Vagina (tissue), 2 donors: ENCODE results near the gene CCDC81.

ENCODE experiments used
- POLR2A ChIP-seq, 2 donors: fragments of 450-650 bp; IDR thresholded peaks; one replicate each; pipeline ENCODE4 v1.6.1; 2017; ENCODE audit warnings: antibody characterized with exemption in 2 of 2, mild to moderate bottlenecking in 2 of 2, moderate library complexity in 2 of 2
- TF ChIP-seq, protein P1 (sequence below), 3 experiments: fragments of 450-650 bp in 2 of 3; fragments of 200-600 bp in 1 of 3; sonication (generic) in 1 of 3; IDR thresholded peaks; one replicate each; pipeline ENCODE4 v1.5.1; 2017 to 2019; ENCODE audit warnings: antibody characterized with exemption in 3 of 3, mild to moderate bottlenecking in 2 of 3, moderate library complexity in 2 of 3

DNA sequence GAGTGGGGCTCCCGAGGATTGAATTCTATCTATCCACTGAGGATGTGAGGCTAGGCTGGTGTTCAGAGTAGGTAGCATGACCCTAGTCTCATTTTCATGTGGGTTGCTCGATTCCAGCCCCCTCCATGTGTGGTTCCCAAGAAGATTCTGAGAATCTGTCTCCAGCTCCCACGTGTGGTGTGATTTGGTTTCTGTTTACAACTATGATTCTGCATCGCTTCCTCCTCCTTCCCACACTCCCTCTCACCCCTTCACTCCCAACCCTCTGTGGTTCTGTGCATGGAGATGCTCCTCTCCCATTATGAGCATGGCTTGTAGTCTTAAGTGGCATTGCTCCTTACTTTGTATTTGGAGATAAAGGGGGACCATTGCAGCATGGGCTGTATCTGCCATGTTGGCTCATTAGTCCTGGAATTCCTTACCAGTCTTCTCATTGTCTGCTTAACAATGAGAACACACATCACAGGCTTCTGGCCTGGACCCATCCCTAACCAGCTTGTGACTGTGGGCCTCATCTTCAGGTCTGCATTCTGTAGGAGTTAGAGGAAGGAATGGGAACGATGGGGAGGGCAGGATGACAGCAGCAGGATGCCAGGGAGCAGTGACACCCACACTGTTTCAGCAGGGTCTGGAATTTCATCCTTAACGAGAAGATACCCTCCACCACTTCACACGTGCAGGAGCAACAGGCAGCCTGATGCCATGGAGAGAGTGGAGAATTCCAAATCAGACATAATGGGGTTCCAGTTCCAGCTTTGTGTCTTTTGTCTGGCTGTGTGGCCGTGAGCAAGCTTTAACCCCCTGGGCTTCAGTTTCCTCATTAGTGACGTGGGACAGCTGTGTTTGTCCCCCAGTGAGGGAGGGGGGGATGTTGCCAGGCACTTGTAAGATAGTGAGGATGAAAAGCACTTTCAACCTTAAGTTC is 86.0 kb downstream of the CCDC81 start:
- no peak for TF ChIP-seq POLR2A (IDR thresholded peaks at IDR 0.05)
- TF ChIP-seq, protein P1, sequence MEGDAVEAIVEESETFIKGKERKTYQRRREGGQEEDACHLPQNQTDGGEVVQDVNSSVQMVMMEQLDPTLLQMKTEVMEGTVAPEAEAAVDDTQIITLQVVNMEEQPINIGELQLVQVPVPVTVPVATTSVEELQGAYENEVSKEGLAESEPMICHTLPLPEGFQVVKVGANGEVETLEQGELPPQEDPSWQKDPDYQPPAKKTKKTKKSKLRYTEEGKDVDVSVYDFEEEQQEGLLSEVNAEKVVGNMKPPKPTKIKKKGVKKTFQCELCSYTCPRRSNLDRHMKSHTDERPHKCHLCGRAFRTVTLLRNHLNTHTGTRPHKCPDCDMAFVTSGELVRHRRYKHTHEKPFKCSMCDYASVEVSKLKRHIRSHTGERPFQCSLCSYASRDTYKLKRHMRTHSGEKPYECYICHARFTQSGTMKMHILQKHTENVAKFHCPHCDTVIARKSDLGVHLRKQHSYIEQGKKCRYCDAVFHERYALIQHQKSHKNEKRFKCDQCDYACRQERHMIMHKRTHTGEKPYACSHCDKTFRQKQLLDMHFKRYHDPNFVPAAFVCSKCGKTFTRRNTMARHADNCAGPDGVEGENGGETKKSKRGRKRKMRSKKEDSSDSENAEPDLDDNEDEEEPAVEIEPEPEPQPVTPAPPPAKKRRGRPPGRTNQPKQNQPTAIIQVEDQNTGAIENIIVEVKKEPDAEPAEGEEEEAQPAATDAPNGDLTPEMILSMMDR (IDR thresholded peaks at IDR 0.05): no peak
